NCI-H774 (cell line): ENCODE results near the gene KCNMA1.

ENCODE experiments used
- DNase-seq: peaks from one replicate; lab custom pipeline; 2025; lab: John Stamatoyannopoulos, UW

Gene KCNMA1

GRCh38 chr10:77485847-77486246 lies 151.8 kb downstream of the KCNMA1 start:
- no peak for DNase-seq

GRCh38 chr10:77482072-77482471 lies 155.5 kb downstream of the KCNMA1 start:
- DNase-seq = no peak

GRCh38 chr10:77479586-77479985 lies 158.0 kb downstream of the KCNMA1 start:
- DNase-seq = no peak

GRCh38 chr10:77478962-77479359 lies 158.6 kb downstream of the KCNMA1 start:
- no peak for DNase-seq

GRCh38 chr10:77478247-77478961 lies 159.2 kb downstream of the KCNMA1 start:
- no peak for DNase-seq

GRCh38 chr10:77475522-77475921 lies 162.1 kb downstream of the KCNMA1 start:
- DNase-seq = no peak

- no peak for DNase-seq
Observed at GRCh38 chr10:77474939-77475338, 162.7 kb downstream of the KCNMA1 start.

GRCh38 chr10:77474386-77474785 lies 163.2 kb downstream of the KCNMA1 start:
- no peak for DNase-seq

- no peak for DNase-seq
Observed at GRCh38 chr10:77472146-77472545, 165.5 kb downstream of the KCNMA1 start.

GRCh38 chr10:77471069-77471536 lies 166.5 kb downstream of the KCNMA1 start:
- DNase-seq = no peak

- no peak for DNase-seq
Observed at GRCh38 chr10:77467422-77467963, 170.1 kb downstream of the KCNMA1 start.

GRCh38 chr10:77463967-77464745 lies 173.5 kb downstream of the KCNMA1 start:
- DNase-seq = no peak

GRCh38 chr10:77463499-77463898 lies 174.1 kb downstream of the KCNMA1 start:
- DNase-seq = no peak

GRCh38 chr10:77461636-77462296 lies 175.8 kb downstream of the KCNMA1 start:
- no peak for DNase-seq

GRCh38 chr10:77459905-77460304 lies 177.7 kb downstream of the KCNMA1 start:
- no peak for DNase-seq

- no peak for DNase-seq
Observed at GRCh38 chr10:77458986-77459590, 178.5 kb downstream of the KCNMA1 start.

GRCh38 chr10:77457721-77458120 lies 179.9 kb downstream of the KCNMA1 start:
- no peak for DNase-seq

GRCh38 chr10:77457266-77457665 lies 180.3 kb downstream of the KCNMA1 start:
- no peak for DNase-seq

GRCh38 chr10:77456414-77456813 lies 181.2 kb downstream of the KCNMA1 start:
- DNase-seq = peak; percentile 95

- peak; percentile 29 for DNase-seq
Observed at GRCh38 chr10:77455561-77455960, 182.0 kb downstream of the KCNMA1 start.

- no peak for DNase-seq
Observed at GRCh38 chr10:77452952-77453564, 184.6 kb downstream of the KCNMA1 start.

GRCh38 chr10:77451886-77452285 lies 185.7 kb downstream of the KCNMA1 start:
- DNase-seq = no peak
